Measurements from ENCODE around the gene C5AR2.
A peak's percentile ranks its signal among the peaks of the same experiment; 100 is the strongest.

C5AR2 gene

DNA sequence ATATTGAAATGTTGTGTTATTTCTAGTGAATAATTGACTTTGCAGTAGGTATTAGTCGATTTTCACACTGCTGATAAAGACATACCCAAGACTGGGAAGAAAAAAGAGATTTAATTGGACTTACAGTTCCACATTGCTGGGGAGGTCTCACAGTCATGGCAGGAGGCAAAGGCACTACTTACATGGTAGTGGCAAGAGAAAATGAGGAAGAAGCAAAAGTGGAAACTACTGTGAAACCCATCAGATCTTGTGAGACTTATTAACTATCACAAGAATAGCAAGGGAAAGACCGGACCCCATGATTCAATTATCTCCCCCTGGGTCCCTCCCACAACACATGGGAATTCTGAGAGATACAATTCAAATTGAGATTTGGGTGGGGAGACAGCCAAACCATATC, 9.9 kb upstream of the C5AR2 start:
- Histone ChIP-seq H3K4me2 (ENCODE audit: low read length) (no peak overlapping the region), H3K9ac (no peak overlapping the region), H3K36me3 (ENCODE audit: control insufficient read depth, insufficient read depth, low read length) (no peaks in the 10 kb centered on the region), H3K79me2 (no peaks in the 10 kb centered on the region), H3K9me3 (ENCODE audit: control insufficient read depth, low read length) (no peaks in the 10 kb centered on the region), H3K27ac (no peak overlapping the region), H3K27me3 (ENCODE audit: control insufficient read depth, insufficient read depth, low read length) (no peaks in the 10 kb centered on the region), H2AFZ (no peak overlapping the region), H3K4me3 (ENCODE audit: low read depth, low read length) (no peak overlapping the region), H3K4me1 (no peaks in the 10 kb centered on the region)
- TF ChIP-seq, protein P1, sequence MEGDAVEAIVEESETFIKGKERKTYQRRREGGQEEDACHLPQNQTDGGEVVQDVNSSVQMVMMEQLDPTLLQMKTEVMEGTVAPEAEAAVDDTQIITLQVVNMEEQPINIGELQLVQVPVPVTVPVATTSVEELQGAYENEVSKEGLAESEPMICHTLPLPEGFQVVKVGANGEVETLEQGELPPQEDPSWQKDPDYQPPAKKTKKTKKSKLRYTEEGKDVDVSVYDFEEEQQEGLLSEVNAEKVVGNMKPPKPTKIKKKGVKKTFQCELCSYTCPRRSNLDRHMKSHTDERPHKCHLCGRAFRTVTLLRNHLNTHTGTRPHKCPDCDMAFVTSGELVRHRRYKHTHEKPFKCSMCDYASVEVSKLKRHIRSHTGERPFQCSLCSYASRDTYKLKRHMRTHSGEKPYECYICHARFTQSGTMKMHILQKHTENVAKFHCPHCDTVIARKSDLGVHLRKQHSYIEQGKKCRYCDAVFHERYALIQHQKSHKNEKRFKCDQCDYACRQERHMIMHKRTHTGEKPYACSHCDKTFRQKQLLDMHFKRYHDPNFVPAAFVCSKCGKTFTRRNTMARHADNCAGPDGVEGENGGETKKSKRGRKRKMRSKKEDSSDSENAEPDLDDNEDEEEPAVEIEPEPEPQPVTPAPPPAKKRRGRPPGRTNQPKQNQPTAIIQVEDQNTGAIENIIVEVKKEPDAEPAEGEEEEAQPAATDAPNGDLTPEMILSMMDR (IDR thresholded peaks at IDR 0.05) = no peak

DNA sequence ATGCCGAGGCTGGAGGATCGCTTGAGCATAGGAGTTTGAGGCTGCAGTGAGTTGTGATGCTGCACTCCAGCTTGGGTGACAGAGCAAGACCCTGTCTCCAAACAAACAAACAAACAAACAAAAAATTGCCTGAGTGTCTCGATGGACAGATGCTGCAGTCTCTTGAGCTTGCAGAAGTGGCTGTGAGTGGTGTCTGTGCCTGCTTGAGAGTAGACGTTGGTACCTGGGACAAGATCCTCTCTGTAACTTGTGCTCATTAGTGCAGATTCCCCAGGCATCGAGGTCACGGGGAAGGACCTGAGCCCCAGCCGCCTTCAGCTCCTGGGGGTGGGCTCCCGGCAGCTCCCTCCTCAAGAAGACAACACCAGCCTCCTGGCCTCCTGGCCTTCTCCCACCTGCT, 8.6 kb upstream of the C5AR2 start:
- H3K9ac ChIP-seq = no peak overlapping the region
- no peaks in the 10 kb centered on the region for H3K4me1 ChIP-seq
- H3K4me2 ChIP-seq (ENCODE audit: low read length) = no peak overlapping the region
- no peak overlapping the region for H3K27ac ChIP-seq
- no peaks in the 10 kb centered on the region for H3K9me3 ChIP-seq (ENCODE audit: control insufficient read depth, low read length)
- no peaks in the 10 kb centered on the region for H3K27me3 ChIP-seq (ENCODE audit: control insufficient read depth, insufficient read depth, low read length)
- no peaks in the 10 kb centered on the region for H3K36me3 ChIP-seq (ENCODE audit: control insufficient read depth, insufficient read depth, low read length)
- H3K79me2 ChIP-seq = no peaks in the 10 kb centered on the region
- H2AFZ ChIP-seq = no peak overlapping the region
- H3K4me3 ChIP-seq (ENCODE audit: low read depth, low read length) = no peak overlapping the region
- TF ChIP-seq, protein P1 (IDR thresholded peaks at IDR 0.05) = no peak

DNA sequence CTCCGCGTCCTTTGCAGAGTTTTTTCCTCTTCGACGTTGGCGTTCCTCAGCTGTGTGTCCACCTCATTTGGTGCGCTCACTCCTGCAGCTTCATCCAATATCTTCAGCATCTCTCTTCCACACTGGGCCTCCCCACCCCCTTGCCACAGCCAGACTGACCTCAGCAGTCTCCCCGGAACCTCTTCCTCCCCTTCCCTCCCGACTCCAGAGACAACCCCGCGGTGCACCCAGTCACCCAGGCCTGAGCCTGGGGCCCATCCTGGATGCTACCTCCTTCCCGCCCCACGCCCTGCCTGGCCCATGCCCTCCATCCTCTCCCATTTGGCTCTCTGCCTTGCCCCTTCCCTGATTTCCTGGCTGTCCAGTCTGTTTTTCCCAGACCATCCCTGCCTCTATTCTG, 8.1 kb upstream of the C5AR2 start:
- peak overlapping the region; percentile 27 for H3K4me3 ChIP-seq (ENCODE audit: low read depth, low read length)
- H3K27ac ChIP-seq = peak overlapping the region; percentile 16

DNA sequence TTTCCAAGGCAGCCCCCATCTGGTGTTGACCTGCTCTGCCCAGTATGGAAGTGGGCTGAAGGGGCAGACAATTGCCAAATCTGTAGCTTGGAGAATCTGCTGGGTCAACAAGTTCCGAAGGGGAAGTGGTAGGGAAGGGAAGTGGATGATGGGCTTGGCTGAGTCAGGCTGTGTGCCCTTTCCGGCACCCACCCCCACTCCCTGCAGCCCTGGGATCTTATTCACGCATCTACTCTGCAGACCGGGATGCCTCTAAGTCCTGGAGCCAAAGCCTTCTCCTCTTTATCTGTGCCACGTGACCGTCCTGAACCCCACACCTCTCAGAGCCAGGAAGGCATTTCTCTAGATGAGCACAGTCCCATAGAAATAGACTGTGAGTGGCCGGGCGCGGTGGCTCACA, 7.5 kb upstream of the C5AR2 start:
- TF ChIP-seq, protein P1 (IDR thresholded peaks at IDR 0.05) = no peak
- H3K9me3 ChIP-seq (ENCODE audit: control insufficient read depth, low read length) = no peaks in the 10 kb centered on the region
- no peak overlapping the region for H3K4me3 ChIP-seq (ENCODE audit: low read depth, low read length)
- H3K36me3 ChIP-seq (ENCODE audit: control insufficient read depth, insufficient read depth, low read length) = no peaks in the 10 kb centered on the region
- H3K9ac ChIP-seq = no peak overlapping the region
- H3K27me3 ChIP-seq (ENCODE audit: control insufficient read depth, insufficient read depth, low read length) = no peaks in the 10 kb centered on the region
- no peak overlapping the region for H3K4me2 ChIP-seq (ENCODE audit: low read length)
- no peaks in the 10 kb centered on the region for H3K4me1 ChIP-seq
- peak overlapping the region; percentile 16 for H3K27ac ChIP-seq
- no peak overlapping the region for H2AFZ ChIP-seq
- no peaks in the 10 kb centered on the region for H3K79me2 ChIP-seq

More for the DNA sequence above, 8.1 kb upstream of the C5AR2 start:
- no peak overlapping the region for H2AFZ ChIP-seq
- no peaks in the 10 kb centered on the region for H3K36me3 ChIP-seq (ENCODE audit: control insufficient read depth, insufficient read depth, low read length)
- H3K4me1 ChIP-seq = no peaks in the 10 kb centered on the region
- H3K79me2 ChIP-seq = no peaks in the 10 kb centered on the region
- no peak overlapping the region for H3K4me2 ChIP-seq (ENCODE audit: low read length)
- no peak overlapping the region for H3K9ac ChIP-seq
- no peaks in the 10 kb centered on the region for H3K9me3 ChIP-seq (ENCODE audit: control insufficient read depth, low read length)
- TF ChIP-seq, protein P1 (IDR thresholded peaks at IDR 0.05) = no peak
- H3K27me3 ChIP-seq (ENCODE audit: control insufficient read depth, insufficient read depth, low read length) = no peaks in the 10 kb centered on the region

DNA sequence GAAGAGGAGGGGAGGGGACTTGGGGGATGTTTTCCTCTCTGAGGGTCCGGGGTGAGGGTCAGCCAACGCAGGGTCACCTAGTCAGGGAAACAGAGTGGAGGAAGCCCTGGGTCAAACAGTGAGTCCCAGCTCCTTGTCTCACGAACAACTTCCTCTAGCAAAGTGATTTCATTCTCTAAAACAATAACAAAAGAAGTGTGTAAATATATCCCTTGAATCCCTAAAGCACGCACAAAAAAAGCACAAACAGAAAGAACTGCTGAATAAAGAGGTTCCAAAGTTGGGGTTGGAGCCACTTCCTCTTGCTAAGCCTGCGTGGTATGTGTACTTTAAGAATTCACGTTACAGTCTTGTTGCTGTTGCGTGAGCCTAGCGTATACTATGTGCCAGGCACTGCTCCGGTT, 1.5 kb upstream of the C5AR2 start:
- TF ChIP-seq, protein P1 (IDR thresholded peaks at IDR 0.05) = no peak
- no peaks in the 10 kb centered on the region for H3K36me3 ChIP-seq (ENCODE audit: control insufficient read depth, insufficient read depth, low read length)
- H3K79me2 ChIP-seq = no peaks in the 10 kb centered on the region
- H3K4me2 ChIP-seq (ENCODE audit: low read length) = no peak overlapping the region
- H3K4me3 ChIP-seq (ENCODE audit: low read depth, low read length) = no peak overlapping the region
- H3K9me3 ChIP-seq (ENCODE audit: control insufficient read depth, low read length) = no peaks in the 10 kb centered on the region
- no peak overlapping the region for H3K9ac ChIP-seq
- H3K27ac ChIP-seq = peak overlapping the region; percentile 66
- no peaks in the 10 kb centered on the region for H3K27me3 ChIP-seq (ENCODE audit: control insufficient read depth, insufficient read depth, low read length)
- no peak overlapping the region for H2AFZ ChIP-seq
- H3K4me1 ChIP-seq = no peaks in the 10 kb centered on the region

All from parathyroid adenoma (tissue), 2 donors.